Smooth muscle cell of the brain vasculature (primary cell): ENCODE results near the gene ANK3.

Experiments used
- DNase-seq: peaks from one replicate; pipeline ENCODE4 v3.0.0-alpha.2; 2012; ENCODE audit warnings: low read depth, low spot score

ANK3 gene

GRCh38 chr10:59991117-59991516 is 398.6 kb downstream of the ANK3 start:
- DNase-seq = no peak

- DNase-seq = no peak
These were observed 404.0 kb downstream of the ANK3 start for GRCh38 chr10:59985639-59986038.

- no peak for DNase-seq
These were observed 405.3 kb downstream of the ANK3 start for GRCh38 chr10:59984415-59984814.

GRCh38 chr10:59980356-59980755 is 409.3 kb downstream of the ANK3 start:
- DNase-seq = no peak

- DNase-seq = no peak
These were observed 412.2 kb downstream of the ANK3 start for GRCh38 chr10:59977486-59977885.

GRCh38 chr10:59976909-59977308 is 412.8 kb downstream of the ANK3 start:
- DNase-seq = no peak
